Peyer's patch (tissue), 4 donors: ENCODE data around the gene TCAIM.

Experiments
- CTCF ChIP-seq, 6 experiments: fragments of 450-650 bp in 4 of 6; fragments of 200-600 bp in 2 of 6; sonication (generic) in 1 of 6; IDR thresholded peaks; one replicate each; pipeline ENCODE4 v1.5.1; 2017 to 2019; ENCODE audit warnings: antibody characterized with exemption in 6 of 6, mild to moderate bottlenecking in 3 of 6, moderate library complexity in 1 of 6
- POLR2A ChIP-seq, 2 donors: fragments of 450-650 bp; IDR thresholded peaks; one replicate each; pipeline ENCODE4 v1.5.1; 2017; ENCODE audit warnings: antibody characterized with exemption in 2 of 2, mild to moderate bottlenecking in 2 of 2, moderate library complexity in 2 of 2

- TF ChIP-seq CTCF (IDR thresholded peaks at IDR 0.05) (no peak), POLR2A (IDR thresholded peaks at IDR 0.05) (no peak)
Observed at GRCh38 chr3:44339181-44340057, 853 bp downstream of the TCAIM start.
